Measurements from ENCODE around the gene OMP. TPM values are rescaled to one million over a fixed set of nuclear protein-coding genes. Genes with fewer than 3 reads are reported as not detected.
A peak's percentile ranks its signal among the peaks of the same experiment; 100 is the strongest.

OMP gene
- polyA plus RNA-seq, 1 donor from 2014 or later, result not detected

- Histone ChIP-seq H4K20me1 (ENCODE audit: insufficient read depth) (no peaks in the 10 kb centered on the region), H3K9ac (ENCODE audit: low read length) (no peak overlapping the region), H3F3A (ENCODE audit: insufficient read depth, low read length, poor library complexity, severe bottlenecking) (no peaks in the 10 kb centered on the region), H3K9me2 (ENCODE audit: insufficient read depth, low read length) (no peaks in the 10 kb centered on the region), H2AFZ (ENCODE audit: low read depth, low read length) (no peak overlapping the region), H3K36me3 (ENCODE audit: insufficient read depth, low read length) (no peaks in the 10 kb centered on the region), H3K9me3 (ENCODE audit: low read length) (no peaks in the 10 kb centered on the region), H3K4me2 (ENCODE audit: low read length) (no peak overlapping the region), H3K4me3 (ENCODE audit: low read length) (no peak overlapping the region), H3K27ac (ENCODE audit: low read length) (no peak overlapping the region), H3K27me3 (ENCODE audit: insufficient read depth, low read depth, low read length) (no peaks in the 10 kb centered on the region), H3K79me2 (replicated peaks; ENCODE audit: insufficient read depth, low read length) (no peaks in the 10 kb centered on the region)
- TF ChIP-seq CTCF (IDR thresholded peaks at IDR 0.05; ENCODE audit: poor library complexity, severe bottlenecking), result no peak
- TF ChIP-seq RAD21 (conservative IDR thresholded peaks at IDR 0.05), result no peak
- no peak for TF ChIP-seq REST (IDR thresholded peaks at IDR 0.05; ENCODE audit: borderline replicate concordance)
- no peak for TF ChIP-seq EZH2 (IDR thresholded peaks at IDR 0.05; ENCODE audit: borderline replicate concordance, insufficient read depth, low read length, poor library complexity, severe bottlenecking)
- no peak for TF ChIP-seq MXI1 (conservative IDR thresholded peaks at IDR 0.05; ENCODE audit: poor library complexity, severe bottlenecking)
- TF ChIP-seq TAF1 (IDR thresholded peaks at IDR 0.05; ENCODE audit: low read depth), result no peak
- TF ChIP-seq POLR2AphosphoS5 (IDR thresholded peaks at IDR 0.05), result no peak
- TF ChIP-seq SMC3 (conservative IDR thresholded peaks at IDR 0.05; ENCODE audit: poor library complexity), result no peak
- TF ChIP-seq EP300 (conservative IDR thresholded peaks at IDR 0.05; ENCODE audit: poor library complexity, severe bottlenecking), result no peak
These were observed 23.6 kb downstream of the OMP start for GRCh38 chr11:77126156-77126775.

GRCh38 chr11:77126861-77127234, 24.2 kb downstream of the OMP start:
- Histone ChIP-seq H3K27me3 (ENCODE audit: insufficient read depth, low read depth, low read length) (no peaks in the 10 kb centered on the region), H3K36me3 (ENCODE audit: insufficient read depth, low read length) (no peaks in the 10 kb centered on the region), H3K9me3 (ENCODE audit: low read length) (no peaks in the 10 kb centered on the region), H4K20me1 (ENCODE audit: insufficient read depth) (no peaks in the 10 kb centered on the region), H3K9ac (ENCODE audit: low read length) (no peak overlapping the region), H2AFZ (ENCODE audit: low read depth, low read length) (no peak overlapping the region), H3K4me2 (ENCODE audit: low read length) (no peak overlapping the region), H3K27ac (ENCODE audit: low read length) (no peak overlapping the region), H3F3A (ENCODE audit: insufficient read depth, low read length, poor library complexity, severe bottlenecking) (no peaks in the 10 kb centered on the region), H3K79me2 (replicated peaks; ENCODE audit: insufficient read depth, low read length) (no peaks in the 10 kb centered on the region), H3K4me3 (ENCODE audit: low read length) (peak overlapping the region; percentile 60), H3K9me2 (ENCODE audit: insufficient read depth, low read length) (no peaks in the 10 kb centered on the region)
- TF ChIP-seq MXI1 (conservative IDR thresholded peaks at IDR 0.05; ENCODE audit: poor library complexity, severe bottlenecking) (no peak), POLR2AphosphoS5 (IDR thresholded peaks at IDR 0.05) (no peak), TAF1 (IDR thresholded peaks at IDR 0.05; ENCODE audit: low read depth) (no peak), SMC3 (conservative IDR thresholded peaks at IDR 0.05; ENCODE audit: poor library complexity) (no peak), RAD21 (conservative IDR thresholded peaks at IDR 0.05) (no peak), REST (IDR thresholded peaks at IDR 0.05; ENCODE audit: borderline replicate concordance) (no peak), CTCF (IDR thresholded peaks at IDR 0.05; ENCODE audit: poor library complexity, severe bottlenecking) (no peak), EZH2 (IDR thresholded peaks at IDR 0.05; ENCODE audit: borderline replicate concordance, insufficient read depth, low read length, poor library complexity, severe bottlenecking) (no peak), EP300 (conservative IDR thresholded peaks at IDR 0.05; ENCODE audit: poor library complexity, severe bottlenecking) (no peak)
